Stimulated activated CD8-positive, alpha-beta memory T cell treated with anti-CD3 and anti-CD28 coated beads, Interleukin-2, amount 100 ng/mL, for 48 hours (primary cell): ENCODE results near the gene UGT1A3.

Experiments
- DNase-seq, 2 donors: peaks; one replicate each; pipeline ENCODE4 v3.0.0-alpha.2; 2020; ENCODE audit warnings: low read depth in 2 of 2

Gene UGT1A3

DNA sequence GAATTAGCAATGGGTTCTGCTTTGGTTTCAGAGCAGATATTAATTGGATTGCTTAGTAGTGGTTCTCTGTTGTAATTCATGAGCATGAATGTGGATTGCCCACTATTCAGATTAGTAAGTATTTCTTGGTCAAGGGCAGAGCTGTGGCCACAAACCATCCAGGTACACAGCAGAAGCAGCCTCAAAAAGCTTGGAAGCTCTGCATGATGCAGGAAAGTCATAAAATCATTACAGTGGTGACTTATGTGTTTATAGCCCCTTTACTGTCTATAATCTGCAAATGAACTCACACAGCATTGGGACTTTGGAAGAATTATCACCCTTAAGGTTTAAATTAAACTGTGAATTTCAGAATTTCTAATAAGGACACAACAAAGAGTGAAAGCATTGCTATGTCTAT, 29.3 kb downstream of the UGT1A3 start:
- DNase-seq = no peak

DNA sequence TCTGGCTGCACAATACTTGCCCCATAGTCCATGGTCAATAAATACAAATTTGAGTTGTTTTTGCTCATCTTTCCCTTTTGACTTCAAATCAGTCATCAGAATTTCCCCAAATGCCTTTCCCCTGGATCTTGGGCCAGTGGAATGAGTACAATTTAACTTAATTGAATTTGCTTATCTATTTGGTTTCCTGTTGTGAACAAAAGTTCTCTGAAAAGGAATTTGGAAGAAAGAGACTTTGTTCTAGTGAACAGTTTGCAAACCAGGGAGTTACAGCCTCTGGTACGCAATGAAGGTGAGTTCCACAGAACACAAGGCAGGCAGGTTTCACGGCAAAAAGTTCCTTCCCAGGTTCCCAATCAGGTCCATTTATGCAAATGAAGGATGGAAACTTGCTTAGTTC, 30.0 kb downstream of the UGT1A3 start:
- DNase-seq = no peak

- DNase-seq = no peak
Observed at GRCh38 chr2:233760043-233760442, 31.2 kb downstream of the UGT1A3 start, which contains the start of gene UGT1A1. UGT1A1 (plus strand) TSS chr2:233760270; CDS start chr2:233760288, 18 bp downstream.

DNA sequence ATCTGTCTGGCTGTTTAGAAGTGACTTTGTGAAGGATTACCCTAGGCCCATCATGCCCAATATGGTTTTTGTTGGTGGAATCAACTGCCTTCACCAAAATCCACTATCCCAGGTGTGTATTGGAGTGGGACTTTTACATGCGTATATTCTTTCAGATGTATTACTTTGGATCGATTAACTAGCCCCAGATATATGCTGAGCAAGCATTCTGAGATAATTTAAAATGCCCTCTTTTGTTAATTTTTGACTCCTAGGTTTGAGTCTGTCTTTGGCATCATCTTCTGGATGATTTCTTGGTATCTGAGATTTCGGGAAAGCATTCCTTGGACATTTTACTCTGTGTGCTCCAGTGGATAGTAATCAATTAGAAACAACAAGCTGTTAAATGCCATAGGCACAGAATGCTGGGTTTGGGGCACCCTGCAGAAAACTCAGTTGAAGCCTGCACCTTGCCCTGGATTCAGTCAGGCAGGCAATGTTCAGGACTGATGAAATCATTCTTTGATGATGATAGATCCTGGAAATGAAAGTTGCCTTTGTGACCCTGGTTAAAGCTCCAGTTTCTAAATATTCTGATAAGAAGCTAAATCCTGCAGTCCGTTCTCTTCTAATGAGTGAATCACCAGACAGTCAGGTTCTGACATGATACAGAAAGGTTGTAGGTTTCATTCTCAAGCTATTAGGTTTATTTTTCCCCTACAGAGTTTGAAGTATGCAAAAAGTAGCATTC, 32.4 kb downstream of the UGT1A3 start:
- DNase-seq = no peak

DNA sequence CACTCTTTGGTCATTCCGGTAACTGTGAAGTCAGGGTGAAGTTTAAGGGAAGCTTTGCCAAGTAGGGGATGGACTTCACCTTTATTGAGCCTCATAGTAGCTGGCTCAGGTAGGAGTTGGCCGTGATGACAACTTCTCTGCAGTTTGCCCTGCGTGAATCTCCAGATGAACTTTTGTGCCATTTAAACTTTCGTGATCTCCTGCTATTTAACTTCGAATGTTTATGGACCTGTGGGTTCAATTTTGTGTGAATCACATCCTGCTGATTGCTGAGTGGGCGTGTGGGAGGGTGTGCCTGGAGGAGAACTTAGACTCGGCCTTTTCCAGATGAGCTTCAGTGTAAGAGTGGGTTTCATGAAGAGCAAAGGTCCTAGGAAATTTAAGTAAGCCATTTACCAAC, 35.4 kb downstream of the UGT1A3 start:
- DNase-seq = no peak

GRCh38 chr2:233764761-233765160, 35.9 kb downstream of the UGT1A3 start:
- DNase-seq = no peak

DNA sequence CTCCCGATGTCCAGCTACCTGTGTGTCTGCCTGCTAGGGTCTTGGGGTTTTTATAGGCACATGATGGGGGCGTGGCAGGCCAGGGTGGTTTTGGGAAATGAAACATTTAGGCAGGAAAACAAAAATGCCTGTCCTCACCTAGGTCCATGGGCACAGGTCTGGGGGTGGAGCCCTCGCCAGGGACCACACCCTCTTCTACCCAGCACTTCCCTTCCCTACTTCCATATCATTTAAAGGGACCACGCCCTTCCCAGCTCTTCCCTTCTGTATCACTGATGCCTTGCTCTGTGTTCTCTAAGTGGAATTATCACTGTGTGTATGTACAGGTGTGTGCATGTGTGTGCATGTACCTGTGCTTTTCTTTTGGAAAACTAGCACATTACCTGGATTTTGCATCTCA, 37.6 kb downstream of the UGT1A3 start:
- no peak for DNase-seq

DNA sequence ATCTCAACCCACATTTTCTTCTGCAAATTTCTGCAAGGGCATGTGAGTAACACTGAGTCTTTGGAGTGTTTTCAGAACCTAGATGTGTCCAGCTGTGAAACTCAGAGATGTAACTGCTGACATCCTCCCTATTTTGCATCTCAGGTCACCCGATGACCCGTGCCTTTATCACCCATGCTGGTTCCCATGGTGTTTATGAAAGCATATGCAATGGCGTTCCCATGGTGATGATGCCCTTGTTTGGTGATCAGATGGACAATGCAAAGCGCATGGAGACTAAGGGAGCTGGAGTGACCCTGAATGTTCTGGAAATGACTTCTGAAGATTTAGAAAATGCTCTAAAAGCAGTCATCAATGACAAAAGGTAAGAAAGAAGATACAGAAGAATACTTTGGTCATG, 39.2 kb downstream of the UGT1A3 start:
- no peak for DNase-seq

GRCh38 chr2:233769260-233769659, 40.4 kb downstream of the UGT1A3 start:
- no peak for DNase-seq

- no peak for DNase-seq
Observed at GRCh38 chr2:233772153-233772552, 43.3 kb downstream of the UGT1A3 start.

DNA sequence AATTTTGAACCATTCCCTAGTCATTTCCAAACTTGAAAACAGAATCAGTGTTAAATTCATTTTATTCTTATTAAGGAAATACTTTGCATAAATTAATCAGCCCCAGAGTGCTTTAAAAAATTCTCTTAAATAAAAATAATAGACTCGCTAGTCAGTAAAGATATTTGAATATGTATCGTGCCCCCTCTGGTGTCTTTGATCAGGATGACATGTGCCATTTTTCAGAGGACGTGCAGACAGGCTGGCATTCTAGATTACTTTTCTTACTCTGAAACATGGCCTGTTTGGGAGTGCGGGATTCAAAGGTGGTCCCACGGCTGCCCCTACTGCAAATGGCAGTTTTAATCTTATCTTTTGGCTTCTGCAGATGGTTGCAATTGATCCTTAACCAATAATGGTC, 43.7 kb downstream of the UGT1A3 start:
- no peak for DNase-seq

- no peak for DNase-seq
Observed at GRCh38 chr2:233773854-233774253, 45.0 kb downstream of the UGT1A3 start.

DNA sequence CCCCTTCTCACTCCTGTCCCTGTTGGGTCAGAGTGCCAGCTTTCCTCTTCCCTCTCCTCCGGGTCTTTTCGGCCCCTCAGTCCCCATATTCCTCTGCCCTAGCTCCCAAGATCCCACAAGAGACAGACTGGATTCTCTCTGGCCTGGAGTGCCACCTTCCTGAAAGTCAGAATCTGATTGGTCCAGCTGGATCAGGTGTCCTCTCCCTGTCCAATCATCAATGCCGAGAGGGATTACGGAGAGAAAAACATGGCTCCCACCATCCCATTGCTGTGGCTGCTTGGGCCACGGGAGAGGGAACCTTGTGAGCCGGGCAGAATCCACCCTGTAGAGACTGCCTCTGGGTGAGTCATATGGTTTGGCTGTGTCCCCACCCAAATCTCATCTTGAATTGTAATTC, 46.6 kb downstream of the UGT1A3 start:
- DNase-seq = no peak

DNA sequence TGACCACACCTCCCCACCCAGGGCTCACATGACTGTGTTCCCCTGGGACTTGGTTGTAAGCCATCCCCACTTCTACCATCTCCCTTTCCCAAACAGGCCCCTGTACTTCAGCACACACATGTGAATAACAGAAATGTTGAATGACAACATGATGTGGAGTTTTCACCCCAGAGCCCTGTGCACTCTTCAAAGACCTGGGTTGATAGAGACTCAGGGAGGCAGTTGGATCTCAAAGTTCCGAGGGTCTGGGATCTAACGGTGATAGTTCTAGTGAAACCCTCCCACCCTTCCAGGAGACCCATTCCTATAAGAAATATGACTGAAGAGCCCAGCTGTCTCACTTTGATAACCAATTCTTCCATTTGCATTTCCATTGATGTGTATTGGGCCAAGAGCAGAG, 49.2 kb downstream of the UGT1A3 start, which contains the start of gene MROH2A:
MROH2A (plus strand) TSS at position 301 of the 400 bp plus-strand sequence. CDS start 1,029 bp downstream, outside the sequence.
- no peak for DNase-seq

DNA sequence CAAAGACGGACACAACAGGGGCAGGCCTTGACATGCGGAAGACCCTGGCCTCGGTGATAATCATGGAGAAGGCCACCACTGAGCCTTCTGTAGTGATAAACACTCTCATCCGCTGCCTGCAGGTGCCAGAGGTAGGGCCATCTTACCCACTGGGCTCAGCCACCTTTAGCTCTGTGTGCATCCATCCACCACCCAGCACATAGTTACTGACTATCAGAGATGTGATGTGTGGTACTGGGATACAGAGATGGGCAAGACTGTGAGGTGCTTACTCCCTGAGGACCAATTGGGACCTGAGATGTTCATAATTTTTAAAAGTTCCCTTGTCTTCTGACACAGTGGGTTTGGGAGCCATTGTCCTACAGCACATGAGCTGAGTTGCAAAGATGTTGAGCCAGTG, 50.9 kb downstream of the UGT1A3 start:
- DNase-seq = no peak

DNA sequence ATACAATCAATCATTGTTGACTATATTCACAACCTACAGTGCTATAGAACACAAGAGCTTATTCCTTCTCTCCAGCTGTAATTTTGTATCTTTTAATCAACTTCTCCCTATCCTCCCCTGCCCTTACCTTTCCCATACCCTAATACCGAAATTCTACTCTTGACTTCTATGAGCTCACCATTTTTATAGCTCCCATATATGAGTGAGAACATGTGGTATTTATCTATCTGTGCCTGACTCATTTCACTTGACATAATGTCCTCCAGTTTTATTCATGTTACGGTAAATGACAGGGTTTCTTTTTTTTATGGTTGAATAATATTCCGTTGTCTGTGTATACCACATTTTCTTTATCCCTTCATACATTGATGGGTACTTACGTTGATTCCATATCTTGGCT, 51.9 kb downstream of the UGT1A3 start:
- DNase-seq = no peak

- no peak for DNase-seq
Observed at GRCh38 chr2:233789554-233789953, 60.7 kb downstream of the UGT1A3 start.

- no peak for DNase-seq
Observed at GRCh38 chr2:233791151-233791882, 62.5 kb downstream of the UGT1A3 start.

- DNase-seq = no peak
Observed at GRCh38 chr2:233791883-233792329, 63.1 kb downstream of the UGT1A3 start.

GRCh38 chr2:233792720-233793119, 63.9 kb downstream of the UGT1A3 start:
- DNase-seq = no peak

DNA sequence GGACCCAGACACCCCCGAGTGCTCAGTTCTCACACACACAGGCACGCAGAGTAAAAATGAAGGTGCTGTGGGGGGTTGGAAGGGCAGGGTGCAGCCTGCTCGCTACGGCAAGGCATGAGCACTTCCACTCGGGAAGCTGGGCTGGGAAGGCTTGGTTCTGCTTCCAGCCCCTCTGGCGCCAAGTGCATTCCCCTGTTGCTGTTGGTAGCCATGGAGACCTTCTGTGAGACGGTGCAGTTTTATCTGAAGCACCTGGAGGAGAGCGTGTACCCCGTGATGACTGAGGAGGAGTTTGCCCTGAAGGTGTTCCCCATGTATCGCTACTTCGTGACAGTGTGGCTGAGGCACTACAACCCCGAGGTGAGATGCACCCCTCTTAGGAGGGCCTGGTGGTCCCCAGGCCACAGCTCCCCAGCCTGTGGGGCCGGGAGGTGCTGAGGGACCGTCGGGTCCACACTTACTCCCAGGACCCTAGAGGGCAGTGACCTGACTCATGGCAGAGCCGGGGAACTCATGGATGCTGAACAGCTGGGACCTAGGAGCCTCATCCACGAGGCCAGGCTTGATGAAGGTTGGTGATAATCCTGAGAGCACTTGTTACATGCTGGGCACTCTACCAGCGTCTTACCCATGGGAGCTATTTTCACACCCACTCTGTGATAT, 64.8 kb downstream of the UGT1A3 start:
- DNase-seq = no peak

DNA sequence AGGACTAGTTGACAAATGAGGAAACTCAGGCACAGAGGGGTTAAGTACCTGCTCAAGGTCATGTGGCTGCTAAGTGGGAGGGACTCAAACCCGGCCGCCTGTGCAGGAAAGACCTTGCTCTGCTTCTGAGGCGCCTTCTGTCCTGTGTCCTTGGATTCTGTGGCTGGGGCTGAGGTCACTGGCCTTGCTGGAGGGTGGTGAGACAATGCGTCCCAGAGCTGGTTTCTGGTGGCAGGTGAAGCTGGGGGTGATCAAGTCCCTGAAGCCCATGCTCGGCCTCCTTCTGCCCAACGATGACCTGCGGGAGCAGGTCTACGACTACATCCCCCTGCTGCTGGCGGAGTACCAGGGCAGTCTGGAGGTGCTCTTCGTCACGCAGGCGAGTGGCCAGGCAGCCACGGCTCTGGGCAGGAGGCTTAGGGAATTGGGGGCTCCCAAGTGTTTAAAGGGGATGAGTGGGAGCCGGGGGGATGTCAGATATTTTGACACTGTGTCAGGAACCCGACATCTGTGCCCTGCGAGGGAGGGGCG, 65.4 kb downstream of the UGT1A3 start:
- DNase-seq = no peak
